Retinal pigment epithelial cell (primary cell): Measurements from ENCODE around the gene RASSF5.
"Not testable (repeated sequence)": the region's sequence is repeated elsewhere in the genome, so short reads cannot be mapped to it uniquely, and the experiment has no call there.

Experiments
- DNase-seq: peaks from one replicate; pipeline ENCODE4 v3.0.0-alpha.2; 2010; ENCODE audit warnings: low read depth
- H3K4me3 ChIP-seq: 2 replicates; pipeline ENCODE4 v1.5.1; 2011; ENCODE audit warnings: mild to moderate bottlenecking, low read length, control low read depth, moderate library complexity
- CTCF ChIP-seq: conservative IDR thresholded peaks from 2 replicates; pipeline ENCODE4 v1.5.1; 2011; ENCODE audit warnings: low read depth, low read length, control low read depth, inconsistent platforms

The RASSF5 gene

DNA sequence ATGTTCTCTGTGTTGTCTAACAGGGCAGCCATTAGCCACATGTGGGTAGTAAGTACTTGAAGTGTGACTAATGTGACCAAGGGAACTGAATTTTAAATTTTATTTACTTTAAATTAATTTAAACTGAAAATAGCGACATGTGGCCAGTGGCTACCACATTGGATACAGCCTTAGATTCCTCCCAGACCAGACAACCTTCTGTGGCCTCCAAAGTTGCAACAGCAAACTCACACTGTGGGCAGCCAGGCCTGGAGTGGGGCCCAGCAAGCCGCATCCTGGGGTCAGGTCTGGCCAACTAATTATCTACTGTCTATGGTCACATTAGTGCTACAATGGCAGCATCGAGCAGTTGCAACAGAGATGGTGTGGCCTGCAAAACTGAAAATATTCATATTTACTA lies 93.2 kb downstream of the RASSF5 start:
- no peak overlapping the region for H3K4me3 ChIP-seq
- no peak for DNase-seq
- TF ChIP-seq CTCF: no peak

DNA sequence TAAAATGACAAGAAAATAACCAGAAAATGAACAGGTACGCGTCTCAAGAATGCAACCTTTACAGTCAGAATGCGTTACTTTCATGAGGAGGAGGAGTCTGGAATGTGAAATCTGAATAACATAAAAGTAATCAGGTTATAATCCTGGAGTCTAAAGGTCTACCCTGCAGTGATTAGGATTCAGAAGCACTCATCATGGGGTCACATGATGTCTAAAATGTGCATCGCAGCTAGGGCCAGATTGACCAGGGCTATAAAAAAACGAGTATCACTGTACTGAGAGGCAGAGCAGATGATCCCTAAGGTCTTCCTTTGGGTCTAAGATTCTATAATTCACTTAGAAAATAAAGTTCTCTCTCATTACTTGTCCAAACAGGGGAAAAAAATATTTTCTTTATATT lies 97.5 kb downstream of the RASSF5 start:
- TF ChIP-seq CTCF: no peak
- DNase-seq: no peak
- no peak overlapping the region for H3K4me3 ChIP-seq

GRCh38 chr1:206606867-206607266 lies 99.5 kb downstream of the RASSF5 start:
- peak; percentile 61 for TF ChIP-seq CTCF
- no peak overlapping the region for H3K4me3 ChIP-seq
- no peak for DNase-seq

- no peak overlapping the region for H3K4me3 ChIP-seq
- no peak for DNase-seq
- TF ChIP-seq CTCF: peak; percentile 90
Observed at GRCh38 chr1:206608108-206608698, 100.9 kb downstream of the RASSF5 start.

GRCh38 chr1:206609229-206609991 lies 102.1 kb downstream of the RASSF5 start:
- DNase-seq: no peak

GRCh38 chr1:206612129-206612876 lies 105.0 kb downstream of the RASSF5 start, which contains the start of gene EIF2D:
TSS of gene EIF2D (minus strand) at chr1:206612465. CDS start at chr1:206612342, 123 bp downstream.
- H3K4me3 ChIP-seq: peak within 1 kb of the TSS; percentile 92
- DNase-seq: peak; percentile 69
- TF ChIP-seq CTCF: peak; percentile 82

More at GRCh38 chr1:206609229-206609991, 102.1 kb downstream of the RASSF5 start:
- no peak for TF ChIP-seq CTCF
- no peak overlapping the region for H3K4me3 ChIP-seq

DNA sequence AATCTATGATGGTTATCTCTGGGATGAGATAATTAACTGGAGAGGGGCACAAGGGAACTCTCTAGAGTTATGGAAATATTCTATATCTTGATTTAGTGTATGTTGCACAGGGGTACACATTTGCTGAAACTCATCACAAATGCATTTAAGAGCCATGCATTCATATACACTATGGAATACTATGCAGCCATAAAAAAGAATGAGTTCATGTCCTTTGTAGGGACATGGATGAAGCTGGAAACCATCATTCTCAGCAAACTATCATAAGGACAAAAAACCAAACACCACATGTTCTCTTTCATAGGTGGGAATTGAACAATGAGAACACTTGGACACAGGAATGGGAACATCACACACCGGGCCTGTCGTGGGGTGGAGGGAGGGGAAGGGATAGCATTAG lies 119.1 kb downstream of the RASSF5 start:
- not testable (repeated sequence) for DNase-seq, H3K4me3 ChIP-seq
